CD4-positive, alpha-beta T cell treated with Interleukin-4 for 1 hour (primary cell): Measurements from ENCODE around the gene FLVCR1.
"Not testable (repeated sequence)": the region's sequence is repeated elsewhere in the genome, so short reads cannot be mapped to it uniquely, and the experiment has no call there.

Source experiments
- DNase-seq, 2 donors: peaks; one replicate each; pipeline ENCODE4 v3.0.0-alpha.2; 2020 to 2022

Gene FLVCR1

GRCh38 chr1:212860713-212861581, 2.9 kb downstream of the FLVCR1 start:
- DNase-seq, result no peak

GRCh38 chr1:212862111-212862690, 4.1 kb downstream of the FLVCR1 start:
- DNase-seq, result no peak

GRCh38 chr1:212863345-212863744, 5.3 kb downstream of the FLVCR1 start:
- DNase-seq, result not testable (repeated sequence)

- no peak for DNase-seq
These were observed 6.1 kb downstream of the FLVCR1 start for GRCh38 chr1:212864201-212864600.

- DNase-seq, result no peak
These were observed 9.1 kb downstream of the FLVCR1 start for GRCh38 chr1:212867192-212867591.

GRCh38 chr1:212871976-212872375, 13.9 kb downstream of the FLVCR1 start:
- no peak for DNase-seq

- DNase-seq, result no peak
These were observed 15.4 kb downstream of the FLVCR1 start for GRCh38 chr1:212873518-212873917.

GRCh38 chr1:212878418-212878817, 20.3 kb downstream of the FLVCR1 start:
- DNase-seq, result no peak

- DNase-seq, result no peak
These were observed 22.0 kb downstream of the FLVCR1 start for GRCh38 chr1:212879947-212880690.

- no peak for DNase-seq
These were observed 26.5 kb downstream of the FLVCR1 start for GRCh38 chr1:212884592-212884991.

- no peak for DNase-seq
These were observed 34.0 kb downstream of the FLVCR1 start for GRCh38 chr1:212892108-212892507.

GRCh38 chr1:212899845-212900244, 41.8 kb downstream of the FLVCR1 start:
- no peak for DNase-seq

GRCh38 chr1:212901290-212901689, 43.2 kb downstream of the FLVCR1 start:
- no peak for DNase-seq

- DNase-seq, result no peak
These were observed 44.0 kb downstream of the FLVCR1 start for GRCh38 chr1:212902054-212902453.

GRCh38 chr1:212903664-212904063, 45.6 kb downstream of the FLVCR1 start:
- DNase-seq, result no peak

- DNase-seq, result not testable (repeated sequence)
These were observed 50.0 kb downstream of the FLVCR1 start for GRCh38 chr1:212908071-212908470.

- DNase-seq, result no peak
These were observed 50.9 kb downstream of the FLVCR1 start for GRCh38 chr1:212908971-212909370.

GRCh38 chr1:212909652-212910063, 51.6 kb downstream of the FLVCR1 start:
- no peak for DNase-seq

- DNase-seq, result not testable (repeated sequence)
These were observed 52.1 kb downstream of the FLVCR1 start for GRCh38 chr1:212910213-212910612.

GRCh38 chr1:212913638-212914037, 55.6 kb downstream of the FLVCR1 start:
- not testable (repeated sequence) for DNase-seq

GRCh38 chr1:212914110-212914509, 56.0 kb downstream of the FLVCR1 start:
- not testable (repeated sequence) for DNase-seq

GRCh38 chr1:212914789-212915188, 56.7 kb downstream of the FLVCR1 start:
- DNase-seq, result no peak

- no peak for DNase-seq
These were observed 57.4 kb downstream of the FLVCR1 start for GRCh38 chr1:212915245-212916091.
